GM18520 (cell line): Measurements from ENCODE around the gene CHTF8.

Experiments
- ATAC-seq: cut with Tn5 transposase; IDR thresholded peaks from one replicate; pipeline ENCODE4 v1.9.1; 2021; ENCODE audit not compliant: unreplicated experiment

The CHTF8 gene

DNA sequence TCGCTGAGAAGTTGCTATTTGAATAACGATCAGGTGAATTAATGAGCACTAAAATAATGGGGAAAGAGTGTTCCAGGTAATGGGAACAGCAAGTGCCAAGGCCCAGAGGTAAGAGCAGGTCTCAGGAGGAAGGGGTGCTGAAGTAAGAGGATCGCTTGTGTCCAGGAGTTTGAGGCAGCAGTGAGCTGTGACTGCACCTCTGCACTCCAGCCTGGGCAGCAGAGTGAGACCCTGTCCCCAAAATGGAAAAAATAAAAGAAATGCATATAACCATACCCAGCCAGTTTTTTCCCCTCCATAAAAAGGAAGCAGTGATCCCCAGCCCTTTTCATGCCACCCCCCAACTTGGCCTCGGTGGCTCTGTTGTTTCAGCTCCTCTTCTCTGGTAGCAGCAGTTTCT, 43.7 kb downstream of the CHTF8 start:
- no peak for ATAC-seq

DNA sequence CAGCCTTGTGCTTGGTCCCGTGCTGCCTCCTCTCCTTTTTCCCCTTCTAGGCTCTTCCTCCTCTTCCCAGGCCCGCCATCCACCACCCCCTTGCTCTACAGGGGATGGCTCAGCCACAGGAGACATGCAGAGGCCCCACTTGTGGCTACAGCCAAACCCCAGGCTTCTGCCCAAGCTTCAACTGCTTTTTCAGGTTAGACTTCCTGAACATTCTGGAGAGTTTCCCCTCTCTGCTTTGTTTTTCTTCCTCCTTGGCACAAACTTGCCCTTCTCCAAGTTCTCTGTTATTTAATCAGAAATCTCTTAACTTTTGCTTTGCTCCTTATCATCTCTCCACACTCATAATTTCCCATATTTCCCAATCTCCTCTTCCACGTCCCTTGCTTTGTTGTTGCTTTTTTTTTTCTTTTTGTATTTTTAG, 45.2 kb downstream of the CHTF8 start:
- ATAC-seq = no peak

DNA sequence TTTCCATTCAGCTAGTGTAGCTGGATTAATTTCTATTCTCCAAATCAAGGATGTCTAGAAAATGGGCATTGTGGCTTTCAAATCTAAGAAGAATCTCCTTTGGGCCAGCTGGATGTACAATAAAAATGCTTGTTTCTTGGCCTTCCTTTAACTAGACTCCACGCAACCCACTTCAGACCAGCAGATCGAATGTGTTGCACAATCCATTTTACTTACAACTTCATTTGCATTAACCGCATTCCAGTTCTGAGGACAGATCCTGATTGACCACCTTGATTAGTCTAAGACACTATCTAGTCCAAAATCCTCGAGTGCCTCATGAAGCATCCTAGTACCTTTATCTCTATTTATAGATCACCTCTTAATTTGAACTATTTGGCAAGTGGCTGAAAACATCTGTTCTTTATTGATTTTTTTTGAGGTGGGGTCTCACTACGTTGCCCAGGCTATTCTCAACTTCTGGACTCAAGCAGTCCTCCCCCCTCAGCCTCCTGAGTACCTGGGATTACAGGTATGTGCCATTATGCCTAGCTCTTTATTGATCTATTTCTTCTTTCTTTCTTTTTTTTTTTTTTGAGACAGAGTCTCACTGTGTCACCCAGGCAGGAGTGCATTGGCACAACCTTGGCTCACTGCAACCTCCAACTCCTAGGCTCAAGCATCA, 47.2 kb downstream of the CHTF8 start:
- no peak for ATAC-seq

DNA sequence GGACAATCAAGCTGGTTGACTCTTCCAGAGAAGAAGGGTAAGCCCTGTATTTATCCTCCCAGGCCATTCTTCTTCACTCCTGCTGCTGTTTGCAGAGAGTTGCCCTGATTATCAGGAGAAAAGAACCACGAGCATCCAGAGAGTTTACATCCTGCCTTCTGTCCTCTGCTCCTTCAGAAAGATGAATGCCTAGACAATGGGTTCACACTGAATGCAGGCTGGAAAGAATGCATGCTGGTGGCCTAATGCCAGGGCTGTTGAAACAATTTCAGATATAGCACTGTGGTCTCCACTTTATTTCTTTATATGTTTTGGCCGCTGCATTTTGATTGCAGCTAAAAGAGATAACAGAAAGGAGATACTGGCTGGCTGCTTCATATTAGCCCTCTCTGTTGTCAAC, 48.1 kb downstream of the CHTF8 start:
- ATAC-seq = no peak

DNA sequence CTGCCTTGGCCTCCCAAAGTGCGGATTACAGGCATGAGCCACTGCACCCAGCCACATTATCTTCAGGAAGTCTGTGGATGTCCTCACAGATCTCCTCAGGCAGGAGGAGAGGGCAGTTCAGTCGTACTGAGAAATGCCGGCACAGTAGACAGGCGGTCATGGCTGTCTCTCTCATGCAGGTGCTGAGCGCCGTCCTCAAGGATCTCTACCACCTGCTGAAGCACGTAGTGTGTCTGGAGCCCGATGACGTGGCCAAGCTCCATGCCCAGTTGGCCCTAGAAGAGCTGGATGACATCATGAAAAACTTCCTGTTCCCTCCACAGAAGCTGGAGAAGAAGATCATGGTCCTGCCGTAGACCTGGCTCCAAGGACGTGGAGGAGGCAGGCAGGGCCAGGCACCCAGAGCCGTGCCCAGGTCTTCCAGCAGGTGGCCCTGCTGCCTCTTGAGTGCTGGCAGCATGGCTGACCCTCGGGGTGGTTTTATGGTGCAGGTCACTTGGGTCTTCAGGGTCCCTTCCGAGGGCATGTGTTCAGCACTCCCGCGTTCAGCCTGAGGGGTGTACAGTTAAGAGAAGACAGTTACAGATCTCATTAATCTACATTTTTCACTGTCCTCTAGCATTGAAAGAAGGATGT, 49.0 kb downstream of the CHTF8 start:
- ATAC-seq = no peak

DNA sequence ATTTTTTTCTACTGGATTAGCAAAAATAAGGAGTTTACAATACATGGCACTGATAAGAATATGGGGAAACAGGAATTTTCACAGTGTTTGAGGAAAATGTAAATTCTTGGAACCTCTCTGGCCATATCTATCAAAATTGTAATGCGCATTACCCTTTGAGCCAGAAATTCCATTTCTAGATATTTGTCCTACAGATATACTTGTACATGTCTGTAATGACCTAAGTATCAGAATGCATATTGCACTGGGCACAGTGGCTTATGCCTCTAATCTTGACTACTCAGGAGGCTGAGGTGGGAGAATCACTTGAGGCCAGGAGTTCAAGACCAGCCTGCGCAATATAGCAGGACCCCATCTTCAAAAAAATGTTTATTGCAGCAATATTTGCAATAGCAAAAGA, 52.7 kb downstream of the CHTF8 start:
- no peak for ATAC-seq

DNA sequence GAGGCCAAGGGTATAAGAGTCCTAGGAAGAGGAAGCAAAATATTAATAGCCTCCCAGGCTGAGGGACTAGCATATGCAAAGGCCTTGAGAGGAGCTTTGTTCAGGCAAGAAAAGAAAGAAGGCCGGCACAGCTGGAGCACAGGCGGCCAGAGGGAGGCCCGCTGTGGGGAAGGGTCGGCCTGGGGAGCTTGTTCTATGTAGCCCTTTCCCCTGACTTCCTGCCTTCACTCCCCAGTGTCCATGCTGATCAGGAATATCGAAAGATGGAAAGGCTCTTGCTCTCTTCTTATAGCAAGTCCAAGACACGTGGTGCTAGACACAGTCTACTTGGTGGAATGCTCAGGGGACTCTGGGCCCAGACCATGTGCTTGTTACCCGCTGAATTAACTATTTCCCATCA, 54.3 kb downstream of the CHTF8 start:
- no peak for ATAC-seq

DNA sequence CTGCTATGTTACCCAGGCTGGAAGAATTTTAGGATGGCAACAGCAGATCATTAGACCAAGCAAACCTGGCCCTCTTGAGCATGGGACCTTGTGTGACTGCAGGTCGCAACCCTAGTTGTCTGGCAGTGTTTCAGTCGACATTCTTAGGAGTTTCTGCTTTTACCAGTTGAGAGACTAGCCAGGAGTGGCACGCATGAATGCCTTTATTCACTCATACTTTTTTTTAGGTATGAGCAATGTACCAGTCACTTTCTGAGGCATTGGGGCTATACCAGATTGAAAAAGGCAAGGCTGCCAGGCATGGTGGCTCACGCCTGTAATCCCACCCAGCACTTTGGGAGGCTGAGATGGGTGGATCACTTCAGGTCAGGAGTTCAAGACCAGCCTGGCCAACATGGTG, 55.1 kb downstream of the CHTF8 start:
- no peak for ATAC-seq

DNA sequence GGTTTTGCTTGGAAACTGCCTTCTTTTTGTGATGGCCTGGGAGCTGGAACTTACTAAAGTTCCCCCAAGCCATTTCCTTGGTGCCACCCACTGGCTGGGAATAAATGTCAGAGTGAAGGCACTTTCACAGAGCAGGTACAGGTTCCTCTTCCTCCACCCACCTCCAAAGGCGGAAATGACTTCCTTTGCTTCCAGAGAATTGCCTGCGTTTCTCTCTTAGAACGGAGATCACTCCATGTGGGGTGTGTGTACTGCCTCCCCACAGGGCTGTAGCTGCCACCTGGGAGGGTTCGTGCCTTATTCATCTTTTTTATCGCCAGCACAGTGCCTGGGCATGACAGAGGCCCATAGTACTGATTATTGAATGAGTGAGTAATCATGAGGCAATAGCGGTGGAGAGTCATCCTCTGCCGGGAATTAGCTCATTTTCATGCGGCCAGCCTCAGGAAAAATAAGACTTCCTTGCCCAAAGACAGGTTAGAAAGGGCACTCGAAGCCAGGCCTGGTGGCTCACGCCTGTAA, 59.1 kb downstream of the CHTF8 start:
- no peak for ATAC-seq

DNA sequence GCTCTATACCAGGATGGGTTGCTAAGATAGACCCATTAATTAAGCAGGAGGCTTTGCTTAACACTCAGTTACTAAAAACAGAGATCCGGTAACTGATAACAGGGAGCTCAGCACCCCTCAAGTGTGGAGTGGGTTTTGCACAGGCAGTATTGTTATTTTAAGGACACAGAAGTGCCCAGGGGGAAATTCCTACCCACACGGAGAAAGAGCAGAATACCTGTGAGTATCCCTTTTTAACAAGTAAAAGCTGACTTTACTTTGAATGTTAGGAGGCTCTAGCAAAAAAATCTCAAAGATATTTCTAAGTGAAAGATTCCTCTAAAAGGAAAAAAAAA, 59.8 kb downstream of the CHTF8 start:
- ATAC-seq = no peak

DNA sequence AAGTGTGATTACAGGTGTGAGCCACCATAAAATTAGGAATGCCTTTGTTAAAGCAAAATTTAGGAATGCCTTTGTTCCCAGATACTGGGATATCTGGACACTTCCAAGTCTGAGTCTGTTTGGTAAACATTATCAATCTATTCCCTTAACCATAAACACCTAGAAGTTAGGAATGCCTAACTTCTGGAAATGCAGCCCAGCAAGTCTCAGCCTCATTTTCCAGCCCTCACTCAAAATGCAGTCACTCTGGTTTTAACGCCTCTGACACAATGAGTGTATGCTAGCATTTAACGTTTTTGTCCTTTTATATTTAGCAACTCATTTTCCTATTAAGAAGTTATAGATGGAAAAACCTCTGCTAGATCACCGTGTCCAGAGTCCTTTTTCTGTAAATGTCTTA, 61.4 kb downstream of the CHTF8 start:
- no peak for ATAC-seq

DNA sequence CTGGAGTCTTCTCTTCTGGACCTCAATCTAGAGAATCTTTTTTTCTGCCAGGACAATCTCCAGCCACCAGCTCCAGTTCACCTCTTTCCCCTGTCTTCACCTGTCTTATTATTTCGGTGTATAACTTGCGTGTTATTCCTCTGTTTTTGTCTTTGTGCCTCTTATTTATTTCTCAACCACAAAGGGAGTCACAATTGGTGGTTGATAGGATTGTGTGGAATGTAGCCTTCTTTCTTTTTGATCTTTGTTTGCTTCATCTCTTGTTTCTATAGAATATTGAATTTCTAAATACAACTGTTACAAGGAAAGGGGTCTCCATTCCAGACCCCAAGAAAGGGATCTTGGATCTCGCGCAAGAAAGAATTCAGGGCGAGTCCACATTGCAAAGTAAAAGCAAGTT, 62.9 kb downstream of the CHTF8 start:
- ATAC-seq = no peak
